ENCODE measurements around the gene CHST11.

GRCh38 chr12:104682790-104683279 lies 226.1 kb downstream of the CHST11 start:
- TF ChIP-seq CTCF (IDR thresholded peaks at IDR 0.05) = no peak
- no peak for TF ChIP-seq POLR2A (IDR thresholded peaks at IDR 0.05)
